ENCODE results near the gene RNASET2. TPM values are rescaled to one million over a fixed set of nuclear protein-coding genes. Genes with fewer than 3 reads are reported as not detected.

RNASET2 gene
- total and polyA plus RNA-seq, 4 donors, result 51.7 to 66.6 (median 58.9) TPM

Small RNA genes lying within 50 kb of the gene (small RNA-seq; reads per million reads assigned to genes)
- 0.08 reads per million for gene MIR3939 (ENCODE audit: low replicate concordance)

Other genes with a start within 250 kb of the RNASET2 start
- 10 to 100 TPM; 33.0 to 46.3 TPM for gene CEP43, start 42.8 kb upstream of the RNASET2 start, total RNA-seq
- 10 to 100 TPM; 31.5 to 43.9 TPM for gene CEP43, start 42.8 kb upstream of the RNASET2 start, polyA plus RNA-seq (ENCODE audit: insufficient read length in 2 of 2)
- under 1 TPM in 1 of 2 donors, not detected in 1; 0.17 TPM for gene CCR6, start 166.5 kb upstream of the RNASET2 start, total RNA-seq
- not detected for gene CCR6, start 166.5 kb upstream of the RNASET2 start, polyA plus RNA-seq (ENCODE audit: insufficient read length in 2 of 2)
- not detected for gene GPR31, start 201.4 kb upstream of the RNASET2 start, total RNA-seq
- gene GPR31, start 201.4 kb upstream of the RNASET2 start, polyA plus RNA-seq (ENCODE audit: insufficient read length in 2 of 2), result not detected